LNCaP clone FGC (cell line): Measurements from ENCODE around the gene HELLS.
"Not testable (repeated sequence)": the region's sequence is repeated elsewhere in the genome, so short reads cannot be mapped to it uniquely, and the experiment has no call there.

Experiments used
- DNase-seq: peaks from one replicate; pipeline ENCODE4 v3.0.0-alpha.2; 2011; ENCODE audit warnings: low read depth
- H3K4me3 ChIP-seq: 2 replicates; pipeline ENCODE4 v1.5.1; 2011; ENCODE audit warnings: mild to moderate bottlenecking, low read depth, low read length, control low read depth
- CTCF ChIP-seq: IDR thresholded peaks from 2 replicates; pipeline ENCODE4 v1.5.1; 2012; ENCODE audit warnings: mild to moderate bottlenecking; ENCODE audit not compliant: control insufficient read depth, insufficient read depth; ENCODE audit errors: extremely low read depth

HELLS gene

GRCh38 chr10:94627511-94627910 lies 81.9 kb downstream of the HELLS start:
- DNase-seq, result no peak
- no peak overlapping the region for H3K4me3 ChIP-seq
- TF ChIP-seq CTCF, result no peak

- peak; percentile 50 for TF ChIP-seq CTCF
- no peak overlapping the region for H3K4me3 ChIP-seq
- DNase-seq, result no peak
Observed at GRCh38 chr10:94630017-94630688, 84.6 kb downstream of the HELLS start.

GRCh38 chr10:94631077-94631875 lies 85.7 kb downstream of the HELLS start:
- no peak for TF ChIP-seq CTCF
- no peak for DNase-seq
- no peak overlapping the region for H3K4me3 ChIP-seq

DNA sequence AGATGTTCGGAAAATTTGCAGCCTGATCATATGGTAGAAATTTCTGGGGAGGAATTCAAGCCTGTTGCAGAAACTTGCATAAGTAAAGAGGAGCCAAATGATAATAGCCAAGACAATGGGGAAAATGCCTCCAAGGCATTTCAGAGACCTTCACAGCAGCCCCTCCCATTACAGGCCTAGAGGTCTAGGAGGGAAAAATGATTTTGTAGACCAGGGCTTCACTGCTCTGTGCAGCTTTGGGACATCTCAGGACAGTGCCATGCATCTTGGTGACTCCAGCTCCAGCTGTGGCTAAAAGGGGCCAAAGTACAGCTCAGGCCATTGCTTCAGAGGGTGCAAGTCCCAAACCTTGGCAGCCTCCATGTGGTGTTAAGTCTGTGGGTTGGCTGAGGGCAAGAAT lies 87.4 kb downstream of the HELLS start:
- no peak for TF ChIP-seq CTCF
- no peak for DNase-seq
- H3K4me3 ChIP-seq, result no peak overlapping the region

DNA sequence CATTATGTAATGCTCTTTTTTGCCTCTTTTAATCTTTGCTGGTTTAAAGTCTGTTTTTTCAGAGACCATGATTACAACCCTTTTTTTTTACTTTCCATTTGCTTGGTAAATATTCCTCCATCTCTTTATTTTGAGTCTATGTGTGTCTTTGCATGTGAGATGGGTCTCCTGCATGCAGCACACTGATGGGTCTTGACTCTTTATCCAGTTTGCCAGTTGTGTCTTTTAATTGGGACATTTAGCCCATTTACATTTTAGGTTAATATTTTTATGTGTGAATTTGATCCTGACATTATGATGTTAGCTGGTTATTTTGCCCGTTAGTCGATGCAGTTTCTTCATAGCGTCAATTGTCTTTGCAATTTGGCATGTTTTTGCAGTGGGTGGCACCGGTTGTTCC lies 92.5 kb downstream of the HELLS start:
- not testable (repeated sequence) for DNase-seq, H3K4me3 ChIP-seq

DNA sequence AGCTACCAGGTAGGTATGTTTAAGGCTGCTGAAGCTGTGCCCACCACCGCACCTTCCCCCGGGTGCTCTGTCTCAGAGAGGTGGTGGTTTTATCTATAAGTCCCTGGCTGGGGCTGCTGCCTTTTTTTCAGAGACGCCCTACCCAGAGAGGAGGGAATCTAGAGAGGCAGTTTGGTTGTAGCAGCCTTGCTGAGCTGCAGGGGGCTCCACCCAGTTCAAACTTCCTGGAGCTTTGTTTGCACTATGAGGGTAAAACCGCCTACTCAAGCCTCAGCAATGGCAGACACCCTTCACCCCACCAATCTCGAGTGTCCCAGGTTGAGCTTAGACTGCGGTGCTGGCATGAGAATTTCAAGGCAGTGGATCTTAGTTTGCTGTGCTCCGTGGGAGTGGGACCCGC lies 94.3 kb downstream of the HELLS start:
- no peak for DNase-seq
- H3K4me3 ChIP-seq, result no peak overlapping the region
- no peak for TF ChIP-seq CTCF

- no peak for DNase-seq
- no peak overlapping the region for H3K4me3 ChIP-seq
- TF ChIP-seq CTCF, result no peak
Observed at GRCh38 chr10:94640562-94640961, 95.0 kb downstream of the HELLS start.
